Thoracic aorta (tissue), 2 donors: ENCODE data around the gene PTPRN2. TPM values are rescaled to one million over a fixed set of nuclear protein-coding genes. Genes with fewer than 3 reads are reported as not detected.

Source experiments
- ATAC-seq: fragments of 150-250 bp; one replicate; pipeline ENCODE4 v1.8.0; 2017; ENCODE audit warnings: low read depth; ENCODE audit not compliant: insufficient number of reproducible peaks, low FRiP score
- DNase-seq: peaks from one replicate; pipeline ENCODE4 v3.0.0-alpha.2; 2020; ENCODE audit warnings: low spot score
- H3K27ac ChIP-seq, 2 donors: fragments of 200-600 bp; sonication (generic); 1 replicate in 1 of 2; 2 replicates in 1 of 2; pipeline ENCODE4 v1.5.1; 2016; ENCODE audit warnings: mild to moderate bottlenecking in 2 of 2, moderate library complexity in 2 of 2
- H3K27me3 ChIP-seq: fragments of 200-600 bp; sonication (generic); replicated peaks from 2 replicates; pipeline ENCODE4 v1.6.0; 2016; ENCODE audit warnings: mild to moderate bottlenecking; ENCODE audit not compliant: insufficient read depth
- H3K36me3 ChIP-seq: fragments of 200-600 bp; sonication (generic); one replicate; pipeline ENCODE4 v1.5.1; 2016
- H3K4me1 ChIP-seq, 2 donors: fragments of 200-600 bp; sonication (generic); 1 replicate in 1 of 2; 2 replicates in 1 of 2; pipeline versions ENCODE4 v1.5.1 to v1.6.0; 2016; ENCODE audit warnings: low read depth in 2 of 2, mild to moderate bottlenecking in 1 of 2; ENCODE audit not compliant: control insufficient read depth in 1 of 2
- H3K4me3 ChIP-seq: fragments of 200-600 bp; sonication (generic); 2 replicates; pipeline ENCODE4 v1.5.1; 2016; ENCODE audit warnings: mild to moderate bottlenecking
- H3K9me3 ChIP-seq: fragments of 200-600 bp; sonication (generic); 2 replicates; pipeline ENCODE4 v1.5.1; 2016
- total RNA-seq, 2 donors: library from RNA; depleted of rRNA; stranded (reverse); fragments of >200 nt; gene quantifications; one replicate each; pipeline versions ENCODE4 v1.1.0 to v1.2.3, GENCODE V29; 2016
- TF ChIP-seq, protein P1 (sequence below): fragments of 200-600 bp; sonication (generic); IDR thresholded peaks from one replicate; pipeline ENCODE4 v1.5.1; 2019; ENCODE audit warnings: antibody characterized with exemption

PTPRN2 gene
- total RNA-seq, 2 donors from 2014 or later: 2.2 to 3.1 TPM

DNA sequence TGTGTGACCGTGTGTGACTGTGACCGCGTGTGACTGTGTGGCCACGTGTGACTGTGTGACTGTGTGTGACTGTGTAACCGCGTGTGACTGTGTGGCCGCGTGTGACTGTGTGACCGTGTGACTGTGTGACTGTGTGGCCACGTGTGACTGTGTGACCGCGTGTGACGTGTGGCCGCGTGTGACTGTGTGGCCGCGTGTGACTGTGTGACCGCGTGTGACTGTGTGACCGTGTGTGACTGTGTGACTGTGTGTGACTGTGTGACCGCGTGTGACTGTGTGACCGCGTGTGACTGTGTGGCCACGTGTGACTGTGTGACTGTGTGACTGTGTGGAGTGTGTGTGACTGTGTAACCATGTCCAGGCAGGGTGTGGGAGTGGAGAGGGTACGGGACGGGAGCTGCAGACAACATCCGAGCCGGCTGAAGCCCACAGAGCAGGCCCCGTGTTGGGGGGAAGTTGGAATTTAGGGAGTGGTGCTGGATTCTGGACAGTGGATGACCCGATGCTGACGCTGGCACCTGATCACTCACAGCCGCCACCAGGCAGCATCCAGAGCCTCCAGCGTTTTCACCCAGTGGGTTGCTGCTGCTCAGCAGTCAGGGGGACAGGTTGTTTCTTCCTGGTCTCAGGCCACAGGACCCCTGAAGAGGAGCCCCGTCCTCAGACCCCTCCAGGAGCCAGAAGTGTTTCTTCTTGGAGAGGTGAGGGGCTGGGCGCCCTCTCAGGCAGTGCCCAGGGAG, 747.3 kb downstream of the PTPRN2 start:
- Histone ChIP-seq H3K4me1 (no peaks in the 10 kb centered on the region), H3K27ac (no peak overlapping the region), H3K36me3 (no peaks in the 10 kb centered on the region), H3K9me3 (no peaks in the 10 kb centered on the region), H3K27me3 (no peaks in the 10 kb centered on the region), H3K4me3 (no peak overlapping the region)
- TF ChIP-seq, protein P1, sequence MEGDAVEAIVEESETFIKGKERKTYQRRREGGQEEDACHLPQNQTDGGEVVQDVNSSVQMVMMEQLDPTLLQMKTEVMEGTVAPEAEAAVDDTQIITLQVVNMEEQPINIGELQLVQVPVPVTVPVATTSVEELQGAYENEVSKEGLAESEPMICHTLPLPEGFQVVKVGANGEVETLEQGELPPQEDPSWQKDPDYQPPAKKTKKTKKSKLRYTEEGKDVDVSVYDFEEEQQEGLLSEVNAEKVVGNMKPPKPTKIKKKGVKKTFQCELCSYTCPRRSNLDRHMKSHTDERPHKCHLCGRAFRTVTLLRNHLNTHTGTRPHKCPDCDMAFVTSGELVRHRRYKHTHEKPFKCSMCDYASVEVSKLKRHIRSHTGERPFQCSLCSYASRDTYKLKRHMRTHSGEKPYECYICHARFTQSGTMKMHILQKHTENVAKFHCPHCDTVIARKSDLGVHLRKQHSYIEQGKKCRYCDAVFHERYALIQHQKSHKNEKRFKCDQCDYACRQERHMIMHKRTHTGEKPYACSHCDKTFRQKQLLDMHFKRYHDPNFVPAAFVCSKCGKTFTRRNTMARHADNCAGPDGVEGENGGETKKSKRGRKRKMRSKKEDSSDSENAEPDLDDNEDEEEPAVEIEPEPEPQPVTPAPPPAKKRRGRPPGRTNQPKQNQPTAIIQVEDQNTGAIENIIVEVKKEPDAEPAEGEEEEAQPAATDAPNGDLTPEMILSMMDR: no peak
- DNase-seq (no peak), ATAC-seq (no peak)

DNA sequence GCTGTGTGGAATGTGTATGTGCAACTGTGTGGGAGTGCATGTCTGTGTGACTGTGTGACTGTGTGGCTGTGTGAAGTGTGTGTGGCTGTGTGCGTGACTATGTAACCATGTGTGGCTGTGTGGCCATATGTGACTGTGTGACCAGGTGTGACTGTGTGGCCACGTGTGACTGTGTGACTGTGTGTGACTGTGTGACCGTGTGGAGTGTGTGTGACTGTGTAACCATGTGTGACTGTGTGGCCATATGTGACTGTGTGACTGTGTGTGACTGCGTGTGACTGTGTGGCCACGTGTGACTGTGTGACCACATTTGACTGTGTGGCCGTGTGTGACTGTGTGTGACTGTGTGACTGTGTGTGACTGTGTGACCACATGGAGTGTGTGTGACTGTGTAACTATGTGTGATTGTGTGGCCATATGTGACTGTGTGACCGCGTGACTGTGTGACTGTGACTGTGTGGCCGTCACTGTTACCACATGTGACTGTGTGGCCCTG, 747.9 kb downstream of the PTPRN2 start:
- H3K4me3 ChIP-seq: no peak overlapping the region
- TF ChIP-seq, protein P1: no peak
- no peaks in the 10 kb centered on the region for H3K4me1 ChIP-seq
- DNase-seq (no peak), ATAC-seq (no peak)
- no peaks in the 10 kb centered on the region for H3K36me3 ChIP-seq
- no peaks in the 10 kb centered on the region for H3K27me3 ChIP-seq
- no peak overlapping the region for H3K27ac ChIP-seq
- no peaks in the 10 kb centered on the region for H3K9me3 ChIP-seq

DNA sequence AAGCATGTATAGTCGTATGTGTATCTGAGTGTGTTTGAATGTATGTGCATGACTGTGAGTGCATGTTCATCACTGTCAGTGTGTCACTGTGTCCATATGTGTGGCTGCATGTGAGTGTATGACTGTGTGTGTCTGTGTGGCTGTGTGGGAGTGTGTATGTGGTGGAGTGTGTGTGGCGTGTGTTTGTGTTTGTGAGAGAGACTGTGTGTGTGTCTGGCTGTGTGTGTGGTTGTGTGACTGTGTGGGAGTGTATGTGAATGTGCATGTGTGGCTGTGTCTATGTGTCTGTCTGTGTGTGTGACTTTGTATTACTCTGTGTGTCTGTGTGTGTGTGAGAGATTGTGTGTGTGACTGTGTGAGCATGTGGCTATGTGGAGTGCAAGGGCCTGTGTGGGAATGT, 748.4 kb downstream of the PTPRN2 start:
- no peaks in the 10 kb centered on the region for H3K9me3 ChIP-seq
- no peaks in the 10 kb centered on the region for H3K36me3 ChIP-seq
- ATAC-seq: no peak
- H3K4me3 ChIP-seq: no peak overlapping the region
- no peaks in the 10 kb centered on the region for H3K27me3 ChIP-seq
- no peak overlapping the region for H3K27ac ChIP-seq
- TF ChIP-seq, protein P1: no peak
- no peak for DNase-seq
- H3K4me1 ChIP-seq: no peaks in the 10 kb centered on the region

DNA sequence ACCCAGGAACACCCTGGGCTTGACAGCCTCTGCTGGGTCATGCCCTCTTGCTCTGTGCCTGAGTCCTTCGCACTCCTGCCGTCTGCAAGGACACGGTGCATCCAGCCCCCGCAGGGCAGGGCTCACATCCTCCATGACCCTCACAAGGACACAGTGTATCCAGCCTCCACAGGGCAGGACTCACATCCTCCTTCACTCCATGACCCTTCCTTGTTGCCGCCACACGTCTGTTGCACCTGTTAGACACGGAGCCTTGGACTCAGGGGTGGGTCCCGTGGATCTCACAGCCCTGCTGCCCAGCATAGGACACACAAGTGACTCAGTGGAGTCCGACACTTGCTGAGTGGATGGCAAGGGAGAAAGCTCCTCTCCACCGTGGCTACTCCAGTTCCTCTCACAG, 750.1 kb downstream of the PTPRN2 start:
- H3K27me3 ChIP-seq: no peaks in the 10 kb centered on the region
- no peak overlapping the region for H3K27ac ChIP-seq
- TF ChIP-seq, protein P1: no peak
- no peak overlapping the region for H3K4me3 ChIP-seq
- no peaks in the 10 kb centered on the region for H3K36me3 ChIP-seq
- ATAC-seq (no peak), DNase-seq (no peak)
- no peaks in the 10 kb centered on the region for H3K9me3 ChIP-seq
- no peaks in the 10 kb centered on the region for H3K4me1 ChIP-seq

DNA sequence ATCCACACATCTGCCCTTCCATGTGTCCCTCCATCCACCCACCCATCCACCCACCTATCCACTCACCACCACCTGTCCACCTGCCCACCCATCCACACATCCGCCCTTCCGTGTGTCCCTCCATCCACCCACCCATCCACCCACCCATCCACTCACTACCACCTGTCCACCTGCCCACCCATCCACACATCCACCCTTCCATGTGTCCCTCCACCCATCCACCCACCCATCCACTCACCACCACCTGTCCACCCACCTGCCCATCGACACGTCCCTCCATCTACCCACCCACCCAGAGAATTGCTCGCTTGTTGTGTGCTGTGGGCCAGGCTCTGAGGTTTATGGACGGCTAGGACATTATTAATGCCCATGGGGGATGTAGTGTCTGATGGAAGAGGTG, 750.6 kb downstream of the PTPRN2 start:
- ATAC-seq: no peak
- DNase-seq: no peak
- TF ChIP-seq, protein P1: no peak

More for the DNA sequence above, 750.6 kb downstream of the PTPRN2 start:
- H3K4me1 ChIP-seq: no peaks in the 10 kb centered on the region
- no peaks in the 10 kb centered on the region for H3K36me3 ChIP-seq
- H3K27ac ChIP-seq: no peak overlapping the region
- no peak overlapping the region for H3K4me3 ChIP-seq
- no peaks in the 10 kb centered on the region for H3K27me3 ChIP-seq
- no peaks in the 10 kb centered on the region for H3K9me3 ChIP-seq
